HFF-Myc (cell line): ENCODE data around the gene LIX1L.

ENCODE experiments used
- DNase-seq: peaks from one replicate; pipeline ENCODE4 v3.0.0-alpha.2; 2011; ENCODE audit warnings: low read depth; ENCODE audit errors: extremely low read depth
- H3K4me3 ChIP-seq: replicated peaks from 2 replicates; pipeline ENCODE4 v1.5.1; 2011; ENCODE audit warnings: low read depth, mild to moderate bottlenecking, control low read depth, low read length
- TF ChIP-seq, protein P1 (sequence below): IDR thresholded peaks from 2 replicates; pipeline ENCODE4 v1.5.1; 2012; ENCODE audit warnings: mild to moderate bottlenecking, low read depth, low read length, control low read depth; ENCODE audit errors: missing control alignments

LIX1L gene

DNA sequence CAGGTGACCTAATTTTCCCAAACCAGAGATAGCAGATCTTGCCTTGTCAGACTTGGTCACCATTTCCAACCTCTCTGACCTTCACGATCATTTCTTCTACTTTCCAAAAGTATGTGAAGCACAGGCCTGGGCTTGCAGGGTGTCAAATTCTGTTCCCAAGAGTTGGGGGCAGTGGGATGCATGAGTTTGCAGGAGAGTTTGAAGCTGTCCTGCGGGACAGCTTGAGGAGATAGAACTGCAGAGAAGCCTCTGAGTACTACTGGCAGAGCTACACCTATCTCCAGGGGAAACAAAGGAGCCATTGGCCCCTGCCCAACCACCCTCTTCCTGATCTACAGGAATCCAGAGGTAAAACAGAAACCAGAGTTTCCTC is 27.3 kb upstream of the LIX1L start:
- H3K4me3 ChIP-seq = no peak overlapping the region
- no peak for DNase-seq
- TF ChIP-seq, protein P1, sequence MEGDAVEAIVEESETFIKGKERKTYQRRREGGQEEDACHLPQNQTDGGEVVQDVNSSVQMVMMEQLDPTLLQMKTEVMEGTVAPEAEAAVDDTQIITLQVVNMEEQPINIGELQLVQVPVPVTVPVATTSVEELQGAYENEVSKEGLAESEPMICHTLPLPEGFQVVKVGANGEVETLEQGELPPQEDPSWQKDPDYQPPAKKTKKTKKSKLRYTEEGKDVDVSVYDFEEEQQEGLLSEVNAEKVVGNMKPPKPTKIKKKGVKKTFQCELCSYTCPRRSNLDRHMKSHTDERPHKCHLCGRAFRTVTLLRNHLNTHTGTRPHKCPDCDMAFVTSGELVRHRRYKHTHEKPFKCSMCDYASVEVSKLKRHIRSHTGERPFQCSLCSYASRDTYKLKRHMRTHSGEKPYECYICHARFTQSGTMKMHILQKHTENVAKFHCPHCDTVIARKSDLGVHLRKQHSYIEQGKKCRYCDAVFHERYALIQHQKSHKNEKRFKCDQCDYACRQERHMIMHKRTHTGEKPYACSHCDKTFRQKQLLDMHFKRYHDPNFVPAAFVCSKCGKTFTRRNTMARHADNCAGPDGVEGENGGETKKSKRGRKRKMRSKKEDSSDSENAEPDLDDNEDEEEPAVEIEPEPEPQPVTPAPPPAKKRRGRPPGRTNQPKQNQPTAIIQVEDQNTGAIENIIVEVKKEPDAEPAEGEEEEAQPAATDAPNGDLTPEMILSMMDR = no peak

GRCh38 chr1:145983960-145984830 is 26.4 kb upstream of the LIX1L start:
- no peak for DNase-seq
- H3K4me3 ChIP-seq = no peak overlapping the region
- TF ChIP-seq, protein P1 = no peak

DNA sequence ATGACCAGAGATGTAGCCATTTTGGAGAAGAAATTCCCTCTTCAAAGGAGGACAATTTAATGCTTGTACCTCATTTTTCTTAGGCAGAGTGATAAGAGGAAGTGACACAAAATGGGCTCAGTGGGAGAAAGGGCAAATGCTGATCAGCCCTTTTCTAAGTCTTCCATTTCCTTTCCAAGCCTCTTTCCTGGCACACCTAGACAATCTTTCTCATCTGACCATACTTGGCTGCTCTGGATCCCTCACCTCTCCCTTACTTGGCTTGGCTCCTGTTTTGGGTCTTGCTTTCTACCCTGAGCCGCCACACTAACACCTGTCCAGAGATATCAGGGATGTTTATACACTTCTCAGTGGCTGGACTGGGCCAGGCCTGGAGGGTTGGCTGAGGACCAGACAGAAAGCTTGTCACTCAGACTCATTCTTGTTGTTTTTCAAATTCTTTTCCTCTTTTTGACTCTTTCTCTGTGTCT is 25.4 kb upstream of the LIX1L start:
- TF ChIP-seq, protein P1 = no peak
- H3K4me3 ChIP-seq = no peak overlapping the region
- no peak for DNase-seq

- no peak for DNase-seq
- TF ChIP-seq, protein P1 = no peak
- no peak overlapping the region for H3K4me3 ChIP-seq
Observed at GRCh38 chr1:145982010-145982723, 24.4 kb upstream of the LIX1L start.

DNA sequence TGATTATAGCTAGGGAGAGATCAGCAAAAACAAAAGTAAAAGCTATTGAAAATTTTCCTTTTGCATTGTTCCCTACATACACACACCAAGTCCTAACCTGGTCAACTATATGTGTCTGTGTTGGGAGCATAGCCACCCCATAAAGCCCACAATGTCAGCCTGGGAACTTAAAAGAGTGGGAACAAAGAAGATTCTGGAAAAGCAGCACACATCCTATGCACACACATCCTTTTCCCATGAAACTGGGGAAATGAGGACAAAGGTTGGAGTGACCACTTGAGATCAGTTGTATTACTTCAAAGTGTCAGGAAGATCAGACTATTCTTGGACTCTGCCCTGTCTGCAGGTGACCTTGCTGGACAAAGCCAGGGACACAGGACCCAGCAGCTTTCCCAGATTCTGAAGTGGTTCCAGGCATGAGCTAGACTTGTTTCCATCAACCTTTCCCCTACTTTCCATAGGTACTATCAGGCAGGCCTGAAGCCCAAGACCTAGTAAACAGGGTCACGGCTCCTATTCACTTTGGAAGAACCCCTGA is 22.7 kb upstream of the LIX1L start:
- TF ChIP-seq, protein P1 = no peak
- H3K4me3 ChIP-seq = no peak overlapping the region
- DNase-seq = no peak

- TF ChIP-seq, protein P1 = no peak
- H3K4me3 ChIP-seq = no peak overlapping the region
- no peak for DNase-seq
Observed at GRCh38 chr1:145979746-145980456, 22.1 kb upstream of the LIX1L start.
